Urinary bladder (tissue), 4 donors: ENCODE data around the gene KCTD16. TPM values are rescaled to one million over a fixed set of nuclear protein-coding genes. Genes with fewer than 3 reads are reported as not detected.

Source experiments
- DNase-seq: peaks from one replicate; pipeline ENCODE4 v3.0.0-alpha.2; 2015; ENCODE audit errors: extremely low spot score
- H3K27ac ChIP-seq: one replicate; pipeline ENCODE4 v1.5.1; 2013; ENCODE audit warnings: low read depth, mild to moderate bottlenecking, moderate library complexity
- H3K36me3 ChIP-seq: one replicate; pipeline ENCODE4 v1.6.1; 2013; ENCODE audit warnings: mild to moderate bottlenecking, moderate library complexity; ENCODE audit not compliant: insufficient read depth
- H3K4me1 ChIP-seq: one replicate; pipeline ENCODE4 v1.6.1; 2013; ENCODE audit warnings: mild to moderate bottlenecking, moderate library complexity; ENCODE audit not compliant: insufficient read depth
- H3K4me3 ChIP-seq: one replicate; pipeline ENCODE4 v1.5.1; 2013; ENCODE audit warnings: low read depth, low read length
- WGBS: extraction: QIAGEN DNeasy Blood & Tissue Kit; methylation state at CpG from one replicate; pipeline ENCODE4 v1.1.7; 2013; 5-methylcytosine and 5-hydroxymethylcytosine counted together
- polyA plus RNA-seq: library from polyadenylated mRNA; stranded (reverse); fragments of 200-250 nt; gene quantifications from one replicate; pipeline ENCODE4 v1.2.3, GENCODE V29; 2013
- total RNA-seq: library from RNA; depleted of rRNA; stranded (reverse); fragments of >200 nt; gene quantifications from one replicate; pipeline ENCODE4 v1.2.3, GENCODE V29; 2014
- donor health status: healthy with polysubstance abuse.
- donor health status: healthy.

The KCTD16 gene
- total and polyA plus RNA-seq, 2 donors = 0.06 to 1.6 TPM

DNA sequence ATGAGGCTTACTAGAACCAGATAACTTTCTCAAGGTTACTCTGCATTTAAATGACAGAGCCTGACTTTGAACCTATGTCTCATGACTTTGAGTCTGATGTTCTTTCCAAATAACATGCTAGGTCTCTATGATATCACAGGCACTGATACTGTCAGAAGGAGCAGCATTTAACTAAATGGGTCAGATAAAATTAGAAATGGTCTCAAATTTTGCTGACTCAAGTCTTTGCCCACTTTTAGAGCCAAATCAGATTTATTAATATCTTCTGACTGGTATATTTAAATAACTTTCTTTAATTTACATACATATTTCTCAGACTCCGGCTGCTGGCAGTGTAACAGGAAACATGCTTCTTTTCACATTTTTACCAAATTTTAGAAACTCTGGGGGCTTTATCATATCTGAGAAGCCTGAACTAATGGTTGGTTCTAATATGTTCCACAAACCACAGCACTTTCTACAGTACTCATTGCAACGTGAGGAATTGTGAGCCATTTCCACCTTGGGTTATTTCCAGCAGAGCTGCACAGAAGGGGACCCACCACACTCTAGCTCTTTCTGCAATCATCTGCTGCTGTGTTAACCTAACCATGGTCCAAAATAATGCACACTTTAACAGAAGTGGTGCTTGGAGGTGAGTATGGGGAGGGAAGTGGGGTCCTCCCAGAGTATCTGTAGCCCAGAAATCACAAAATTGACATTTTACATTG lies 79.2 kb downstream of the KCTD16 start:
- DNase-seq = no peak
- Histone ChIP-seq H3K4me3 (no peak overlapping the region), H3K27ac (no peak overlapping the region), H3K36me3 (no peaks in the 10 kb centered on the region), H3K4me1 (no peaks in the 10 kb centered on the region)
- 46% methylated on average over 2 of the region's 2 CpGs for WGBS

DNA sequence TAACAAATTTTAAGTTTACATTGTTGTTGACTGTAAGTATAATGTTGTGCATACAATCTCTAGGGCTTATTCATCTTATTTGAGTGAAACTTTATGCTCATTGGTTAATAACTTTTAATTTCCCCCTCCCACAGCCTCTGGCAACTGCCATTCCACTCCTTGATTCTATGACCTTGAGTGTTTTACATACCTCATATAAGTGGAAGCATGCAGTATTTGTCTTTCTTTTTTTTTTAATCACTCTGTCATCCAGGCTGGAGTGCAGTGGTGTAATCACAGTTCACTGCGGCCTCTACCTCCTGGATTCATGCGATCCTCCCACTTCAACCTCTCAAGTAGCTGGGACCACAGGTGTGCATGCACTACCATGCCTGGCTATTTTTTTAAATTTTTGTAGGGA lies 83.9 kb downstream of the KCTD16 start:
- Histone ChIP-seq H3K36me3 (no peaks in the 10 kb centered on the region), H3K4me3 (no peak overlapping the region), H3K4me1 (no peaks in the 10 kb centered on the region), H3K27ac (no peak overlapping the region)
- WGBS = 88% methylated on average over 2 of the region's 2 CpGs
- DNase-seq = no peak

DNA sequence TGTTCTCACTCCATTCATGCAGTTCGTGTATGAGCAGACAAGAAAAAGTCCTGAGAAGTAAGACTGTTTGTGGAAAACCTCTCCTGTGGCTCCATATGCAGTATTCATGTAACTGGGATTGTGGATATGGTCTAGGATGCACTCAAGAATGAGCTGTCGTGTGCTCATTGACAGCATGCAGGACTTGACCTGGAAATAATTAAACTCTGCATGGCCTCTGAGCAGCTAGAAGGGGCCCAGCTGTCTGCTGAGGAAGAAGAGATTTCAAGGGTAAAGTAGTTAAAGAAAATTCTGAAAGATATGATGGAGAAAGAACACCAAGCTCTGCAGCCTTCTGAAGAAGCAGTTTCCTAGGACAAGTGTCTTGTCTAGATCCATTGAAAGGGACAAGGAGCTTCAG lies 89.4 kb downstream of the KCTD16 start:
- no peak overlapping the region for H3K27ac ChIP-seq
- no peaks in the 10 kb centered on the region for H3K4me1 ChIP-seq
- H3K4me3 ChIP-seq = no peak overlapping the region
- WGBS = 45% methylated on average over 2 of the region's 2 CpGs
- no peaks in the 10 kb centered on the region for H3K36me3 ChIP-seq
- no peak for DNase-seq

DNA sequence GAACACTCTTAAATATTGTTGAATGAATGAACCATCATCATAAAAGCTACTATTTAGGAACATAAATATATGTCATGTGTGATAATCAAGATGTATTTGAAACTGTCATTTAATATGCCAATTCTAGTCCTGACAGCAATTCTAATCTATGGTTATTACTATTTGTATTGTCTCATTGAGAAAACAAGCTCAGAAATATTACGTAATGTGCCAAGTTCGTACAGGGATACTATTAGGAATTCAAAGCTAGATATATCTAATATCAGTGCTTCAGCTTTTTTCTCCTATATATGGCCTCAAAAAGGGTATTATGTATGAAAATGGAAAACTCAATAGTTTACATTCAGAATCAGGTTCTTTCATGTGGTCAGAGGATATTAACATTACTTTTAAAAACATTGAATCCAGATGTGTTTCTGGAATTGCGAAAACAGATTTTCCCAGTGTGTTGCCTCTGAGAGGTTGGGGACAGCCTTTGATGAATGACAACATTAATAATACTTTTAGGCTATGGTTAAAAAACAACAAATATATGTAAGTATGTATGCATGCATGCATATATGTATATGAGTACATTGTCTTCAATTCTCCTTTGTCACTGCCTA lies 95.1 kb downstream of the KCTD16 start:
- WGBS = 85% methylated on average over 3 of the region's 3 CpGs
- no peak overlapping the region for H3K27ac ChIP-seq
- no peaks in the 10 kb centered on the region for H3K4me1 ChIP-seq
- no peak for DNase-seq
- H3K36me3 ChIP-seq = no peaks in the 10 kb centered on the region
- no peak overlapping the region for H3K4me3 ChIP-seq

DNA sequence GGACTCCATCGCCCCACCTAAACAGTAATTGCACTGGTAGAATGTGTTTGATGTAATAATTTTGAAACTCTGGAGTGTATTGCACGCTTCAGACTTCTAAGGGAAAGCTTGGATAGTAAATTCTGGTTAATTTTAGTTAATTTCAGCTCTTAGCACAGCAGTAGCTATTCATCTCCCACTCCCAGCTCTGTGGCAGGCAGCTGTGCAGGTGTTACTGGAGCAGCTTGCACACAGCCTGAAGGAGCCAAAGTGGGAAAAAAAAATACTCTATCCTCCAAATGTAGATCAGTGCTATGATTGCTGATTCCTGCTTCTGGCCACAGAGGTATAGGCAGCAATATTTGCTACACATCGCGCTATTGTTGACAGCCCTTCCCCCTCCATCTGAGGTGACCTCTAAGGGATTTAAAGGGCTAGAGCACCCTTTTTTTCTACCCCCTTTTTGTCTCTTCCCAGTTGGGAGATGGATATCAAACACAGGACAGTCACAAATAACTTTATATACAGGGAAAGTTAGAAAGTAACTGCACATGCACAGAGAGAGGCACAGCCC lies 97.4 kb downstream of the KCTD16 start:
- no peak overlapping the region for H3K27ac ChIP-seq
- DNase-seq = no peak
- 64% methylated on average over 4 of the region's 4 CpGs for WGBS
- no peaks in the 10 kb centered on the region for H3K4me1 ChIP-seq
- H3K36me3 ChIP-seq = no peaks in the 10 kb centered on the region
- H3K4me3 ChIP-seq = no peak overlapping the region

DNA sequence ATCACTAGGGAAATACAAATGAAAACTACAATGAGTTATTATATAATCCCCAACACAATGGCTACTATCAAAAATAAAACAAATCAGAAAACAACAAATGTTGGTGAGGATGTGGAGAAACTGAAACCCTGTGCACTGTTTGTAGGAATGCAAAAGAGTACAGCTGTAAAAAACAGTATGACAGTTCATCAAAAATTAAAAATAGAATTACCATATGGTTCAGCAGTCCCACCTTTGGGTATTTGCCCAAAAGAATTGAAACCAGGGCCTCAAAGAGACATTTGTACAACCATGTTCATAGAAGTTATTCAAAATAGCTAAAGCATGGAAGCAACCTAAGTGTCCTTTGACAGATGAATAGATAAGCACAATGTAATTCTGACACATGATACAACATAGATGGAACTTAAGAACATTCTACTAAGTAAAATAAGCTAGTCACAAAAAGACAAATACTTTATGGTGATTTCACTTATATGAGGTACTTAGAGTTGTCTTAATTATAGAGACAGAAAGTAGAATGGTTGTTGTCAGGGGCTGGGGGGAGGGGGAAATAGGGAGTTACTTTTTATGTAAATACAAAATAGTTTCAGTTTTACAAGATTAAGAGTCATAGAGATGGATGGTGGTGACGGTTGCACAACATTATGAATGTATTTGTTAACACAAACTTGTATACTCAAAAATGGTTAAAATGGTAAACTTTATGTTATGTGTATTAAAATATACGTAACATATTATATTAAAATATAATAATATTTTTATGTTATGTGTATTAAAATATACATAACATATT lies 102.8 kb downstream of the KCTD16 start:
- Histone ChIP-seq H3K27ac (no peak overlapping the region), H3K4me3 (no peak overlapping the region), H3K36me3 (no peaks in the 10 kb centered on the region), H3K4me1 (no peaks in the 10 kb centered on the region)
- no peak for DNase-seq
- 81% methylated on average over 2 of the region's 2 CpGs for WGBS

DNA sequence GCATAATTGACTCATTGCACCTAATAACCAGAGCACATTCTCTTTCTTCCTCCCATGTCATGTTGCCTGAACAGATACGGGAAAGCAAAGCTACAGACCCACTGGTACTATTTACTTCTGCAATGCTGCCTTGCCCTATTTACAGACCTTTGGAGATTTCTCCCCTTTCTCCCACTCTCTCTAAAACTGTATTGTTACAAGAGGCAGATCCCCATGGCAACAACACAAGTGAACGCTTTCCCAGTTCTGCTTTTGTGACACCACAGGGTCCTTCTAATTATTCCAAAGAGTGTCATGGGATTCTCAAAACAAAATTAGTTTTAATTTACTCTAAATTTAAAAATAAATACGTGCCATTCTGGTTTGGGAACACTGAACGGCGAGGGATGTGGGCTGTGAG lies 104.7 kb downstream of the KCTD16 start:
- no peak for DNase-seq
- 71% methylated on average over 5 of the region's 5 CpGs for WGBS
- H3K36me3 ChIP-seq = no peaks in the 10 kb centered on the region
- no peak overlapping the region for H3K4me3 ChIP-seq
- H3K27ac ChIP-seq = no peak overlapping the region
- H3K4me1 ChIP-seq = no peaks in the 10 kb centered on the region

DNA sequence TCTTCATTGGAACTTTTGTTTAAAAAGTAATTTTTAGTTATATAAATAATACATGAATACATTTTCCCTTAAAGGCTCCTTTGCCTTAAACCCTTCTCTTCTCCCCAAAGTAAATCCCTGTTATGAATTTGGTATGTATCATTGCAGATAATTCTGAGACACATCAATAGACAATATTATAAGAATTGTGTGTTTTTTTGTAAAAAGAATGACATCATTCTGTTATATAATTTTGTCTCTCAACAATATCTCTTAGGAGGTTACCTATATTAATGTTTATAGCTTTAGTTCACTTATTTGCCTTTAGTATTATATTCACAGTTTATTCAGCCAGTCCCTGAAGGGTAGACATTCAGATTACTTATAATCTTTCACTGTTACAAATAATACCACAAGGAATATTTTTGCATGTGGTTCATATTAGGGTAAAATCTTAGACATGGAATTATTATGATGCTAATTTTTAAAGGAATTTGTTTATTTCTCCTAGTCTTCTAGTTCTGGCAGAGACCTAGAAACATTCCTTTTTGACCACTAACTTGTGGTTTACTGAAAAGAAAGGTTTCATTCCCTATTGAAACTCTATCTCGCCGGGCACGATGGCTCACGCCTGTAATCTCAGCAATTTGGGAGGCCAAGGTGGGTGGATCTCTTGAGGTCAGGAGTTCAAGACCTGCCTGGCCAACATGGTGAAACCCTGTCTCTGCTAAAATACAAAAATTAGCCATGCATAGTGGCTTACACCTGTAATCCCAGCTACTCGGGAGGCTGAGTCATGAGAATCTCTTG lies 105.6 kb downstream of the KCTD16 start:
- Histone ChIP-seq H3K36me3 (no peaks in the 10 kb centered on the region), H3K4me3 (no peak overlapping the region), H3K27ac (no peak overlapping the region), H3K4me1 (no peaks in the 10 kb centered on the region)
- WGBS = 74% methylated on average over 5 of the region's 5 CpGs
- no peak for DNase-seq

DNA sequence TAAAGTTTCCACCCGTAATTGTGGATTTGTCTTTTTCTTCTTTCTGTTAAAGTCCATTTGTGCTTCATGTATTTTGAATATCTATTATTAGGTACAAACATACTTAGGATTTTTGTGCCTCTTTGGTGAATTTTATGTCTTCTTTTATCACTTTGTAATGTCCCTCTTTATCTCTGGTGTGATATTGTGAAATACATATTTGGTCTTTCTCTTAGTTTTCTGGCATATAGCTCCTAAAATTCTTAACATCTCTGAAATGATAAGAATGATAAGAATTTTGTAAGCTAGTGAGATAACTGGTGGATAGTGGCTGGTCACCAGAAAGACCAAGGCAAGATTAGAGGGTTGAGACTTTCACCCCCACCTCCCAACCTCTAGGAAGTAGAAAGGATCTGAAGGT lies 111.1 kb downstream of the KCTD16 start:
- no peak overlapping the region for H3K27ac ChIP-seq
- no peaks in the 10 kb centered on the region for H3K36me3 ChIP-seq
- no peak for DNase-seq
- 61% methylated on average over 1 of the region's 1 CpG for WGBS
- H3K4me3 ChIP-seq = no peak overlapping the region
- H3K4me1 ChIP-seq = no peaks in the 10 kb centered on the region

DNA sequence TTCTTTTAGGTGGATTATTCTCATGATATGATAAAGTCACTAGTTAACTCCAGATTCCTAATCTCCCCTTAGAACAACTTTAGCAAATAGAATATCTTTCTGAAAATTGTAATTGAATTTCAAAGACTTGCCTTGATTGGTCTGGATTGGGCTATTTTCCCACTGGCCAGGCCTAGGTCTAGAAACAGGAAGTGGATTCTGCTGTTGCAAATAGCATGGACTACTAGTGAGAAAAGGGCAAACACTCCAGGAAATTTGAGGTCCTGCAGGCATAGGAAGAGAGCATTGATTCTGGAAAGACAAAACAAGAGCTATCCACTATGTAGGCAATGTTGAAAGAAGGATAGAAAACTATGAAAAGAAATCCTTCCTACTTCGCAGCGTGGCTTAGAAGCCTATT lies 113.4 kb downstream of the KCTD16 start:
- Histone ChIP-seq H3K4me1 (no peaks in the 10 kb centered on the region), H3K4me3 (no peak overlapping the region), H3K27ac (no peak overlapping the region), H3K36me3 (no peaks in the 10 kb centered on the region)
- WGBS = 94% methylated on average over 2 of the region's 2 CpGs
- no peak for DNase-seq

DNA sequence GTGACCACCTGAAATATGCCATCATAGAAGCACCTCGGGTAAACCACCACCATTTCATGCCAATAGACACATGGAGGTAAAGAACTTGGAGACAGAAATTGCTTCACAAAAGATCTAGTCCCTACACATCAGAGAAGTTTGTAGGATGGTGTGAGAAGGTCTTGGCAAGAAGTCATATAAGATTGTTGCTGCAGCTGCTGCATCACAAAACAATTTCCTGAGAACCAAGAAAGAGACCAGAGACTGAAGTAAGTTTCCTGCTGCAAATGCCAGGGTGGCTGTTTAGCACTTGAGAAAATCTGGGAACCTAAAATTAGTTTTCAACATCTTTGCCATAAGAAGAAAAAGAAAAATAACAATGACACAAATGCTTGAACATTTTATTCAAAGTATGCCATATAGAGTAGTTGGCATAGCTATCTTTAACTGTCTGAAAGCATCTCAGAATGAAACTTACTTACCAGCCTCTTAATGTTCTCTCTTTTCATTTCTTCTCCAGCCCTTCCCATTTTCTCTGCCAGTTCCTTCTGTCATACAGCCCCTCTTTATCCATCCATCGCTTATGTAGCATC lies 114.3 kb downstream of the KCTD16 start:
- no peak for DNase-seq
- WGBS = 89% methylated on average over 2 of the region's 2 CpGs

DNA sequence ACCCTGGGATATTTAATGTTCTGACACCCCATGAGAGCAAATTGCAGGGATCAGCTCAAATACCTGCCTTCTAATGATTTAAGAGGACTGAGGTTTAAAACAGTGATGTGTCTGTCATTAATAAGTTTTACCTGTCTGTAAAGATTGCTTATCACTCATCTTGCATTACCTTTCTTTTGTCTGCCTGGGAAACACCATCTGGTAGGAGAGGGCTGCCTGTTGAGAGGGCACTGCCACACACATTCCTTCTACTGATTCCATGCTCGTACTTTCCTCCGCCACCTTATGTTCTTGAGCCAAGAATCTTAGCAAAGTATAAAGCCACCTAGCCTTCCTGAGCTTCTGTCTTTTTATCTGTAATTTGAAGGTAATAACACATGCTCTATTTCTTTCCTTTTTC lies 118.6 kb downstream of the KCTD16 start:
- DNase-seq = no peak
- Histone ChIP-seq H3K4me3 (no peak overlapping the region), H3K36me3 (no peaks in the 10 kb centered on the region), H3K4me1 (no peaks in the 10 kb centered on the region), H3K27ac (no peak overlapping the region)
- WGBS = 88% methylated on average over 2 of the region's 2 CpGs

More for the DNA sequence above, 114.3 kb downstream of the KCTD16 start:
- no peaks in the 10 kb centered on the region for H3K4me1 ChIP-seq
- no peak overlapping the region for H3K27ac ChIP-seq
- no peaks in the 10 kb centered on the region for H3K36me3 ChIP-seq
- H3K4me3 ChIP-seq = no peak overlapping the region

DNA sequence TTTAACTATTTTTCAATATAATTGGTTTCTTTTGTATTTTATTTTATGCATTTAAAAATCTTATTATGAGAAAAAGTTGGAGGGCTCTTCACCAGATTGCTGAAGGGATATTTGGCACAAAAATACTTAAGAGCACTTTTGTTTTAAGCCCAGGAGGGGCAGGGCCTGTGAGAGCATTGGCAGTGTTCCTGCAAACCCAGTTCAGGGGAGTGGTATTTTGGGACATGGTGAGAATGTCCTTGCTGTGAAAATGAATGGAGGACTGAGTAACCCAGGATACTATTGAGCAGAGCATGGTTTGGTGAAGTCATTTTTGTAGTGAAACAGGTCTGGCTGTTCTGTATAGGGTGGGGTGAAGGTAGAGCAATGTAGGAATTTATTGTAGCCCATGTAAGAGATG lies 121.4 kb downstream of the KCTD16 start:
- H3K4me1 ChIP-seq = no peaks in the 10 kb centered on the region
- no peaks in the 10 kb centered on the region for H3K36me3 ChIP-seq
- no peak for DNase-seq
- H3K4me3 ChIP-seq = no peak overlapping the region
- H3K27ac ChIP-seq = no peak overlapping the region
